Glomerular endothelial cell (primary cell): ENCODE data around the gene CPA5. TPM values are rescaled to one million over a fixed set of nuclear protein-coding genes. Genes with fewer than 3 reads are reported as not detected.

Experiments used
- DNase-seq: peaks from one replicate; pipeline ENCODE4 v3.0.0-alpha.2; 2011; ENCODE audit warnings: low read depth, low spot score; ENCODE audit errors: extremely low read depth
- total RNA-seq: library from RNA; depleted of rRNA; stranded (reverse); fragments of >200 nt; gene quantifications from 2 replicates; pipeline ENCODE4 v1.2.3, GENCODE V29; 2015

CPA5 gene
- total RNA-seq, 1 donor from 2014 or later, result not detected

DNA sequence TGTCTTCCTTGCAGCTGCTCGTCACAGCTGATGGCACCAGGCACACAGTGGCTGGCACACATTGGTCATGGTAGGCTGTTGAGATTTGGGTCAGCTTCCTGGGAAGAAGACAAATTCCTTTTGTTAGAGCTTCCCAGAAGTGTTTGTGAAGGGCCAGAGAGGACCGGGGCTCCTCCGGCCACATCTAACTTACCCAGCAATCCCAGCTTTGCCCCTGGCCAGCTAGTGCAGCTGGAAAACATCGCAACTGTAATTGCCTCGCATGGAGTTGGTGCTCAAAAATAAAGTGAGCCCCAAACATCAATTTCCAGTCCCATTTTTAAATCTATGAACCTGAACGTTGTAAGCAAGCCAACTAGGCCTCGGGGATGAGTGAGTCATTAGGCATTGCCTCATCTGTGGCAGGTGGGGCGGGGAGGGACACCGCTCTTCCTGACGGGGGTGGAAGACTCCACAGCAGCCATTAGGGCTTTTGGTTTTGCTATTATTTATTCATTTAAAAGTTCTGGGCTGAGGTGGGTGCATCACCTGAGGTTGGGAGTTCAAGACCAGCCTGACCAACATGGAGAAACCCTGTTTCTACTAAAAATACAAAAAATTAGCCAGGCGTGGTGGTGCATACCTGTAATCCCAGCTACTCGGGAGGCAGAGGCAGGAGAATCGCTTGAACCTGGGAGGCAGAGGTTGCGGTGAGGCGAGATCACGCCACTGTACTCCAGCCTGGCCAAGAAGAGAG, 12.4 kb downstream of the CPA5 start:
- DNase-seq, result no peak

DNA sequence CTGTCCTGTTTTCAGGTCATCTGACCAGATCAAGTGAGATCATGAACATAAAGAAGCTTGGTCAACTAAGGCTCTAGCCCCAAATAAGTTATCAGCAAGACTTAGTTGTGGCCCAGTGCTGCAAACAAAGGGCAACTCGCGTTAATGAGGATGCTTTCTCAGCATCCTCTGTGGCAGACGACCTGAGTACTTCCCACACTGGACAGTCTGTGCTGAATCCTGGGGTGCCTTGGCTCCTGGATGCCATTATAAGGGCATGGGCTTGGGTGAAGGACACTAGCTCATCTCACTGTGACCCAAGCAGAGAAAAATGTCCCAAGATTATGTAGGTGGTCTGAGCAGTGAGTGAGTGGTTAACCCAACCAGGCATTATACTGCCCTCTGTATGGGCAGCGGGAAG, 13.9 kb downstream of the CPA5 start:
- no peak for DNase-seq

DNA sequence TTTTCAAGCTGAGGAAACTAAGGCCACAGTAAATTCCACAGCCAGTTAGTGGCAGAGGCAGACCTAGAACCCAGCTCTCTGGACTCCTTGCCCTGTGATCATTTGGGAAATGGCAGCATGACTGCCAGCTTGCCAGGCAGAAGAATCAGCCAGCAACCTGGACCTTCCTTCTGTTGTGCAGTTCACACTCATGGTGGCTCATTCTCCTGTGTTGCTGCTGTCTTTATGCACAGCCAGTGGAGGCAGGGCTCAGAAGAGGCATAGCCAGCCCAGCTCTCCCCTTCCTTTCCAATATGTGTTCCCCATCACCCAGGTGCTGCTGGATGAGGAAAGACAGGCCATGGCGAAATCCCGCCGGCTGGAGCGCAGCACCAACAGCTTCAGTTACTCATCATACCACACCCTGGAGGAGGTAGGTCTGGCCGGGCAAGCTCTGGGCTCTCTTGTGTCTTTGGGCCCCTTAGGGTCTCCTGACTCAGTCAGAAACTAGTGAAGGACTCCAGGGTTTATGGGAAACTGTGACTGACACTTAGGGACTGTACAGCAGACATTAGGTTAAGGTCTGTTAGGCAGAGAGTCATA, 14.8 kb downstream of the CPA5 start:
- no peak for DNase-seq

DNA sequence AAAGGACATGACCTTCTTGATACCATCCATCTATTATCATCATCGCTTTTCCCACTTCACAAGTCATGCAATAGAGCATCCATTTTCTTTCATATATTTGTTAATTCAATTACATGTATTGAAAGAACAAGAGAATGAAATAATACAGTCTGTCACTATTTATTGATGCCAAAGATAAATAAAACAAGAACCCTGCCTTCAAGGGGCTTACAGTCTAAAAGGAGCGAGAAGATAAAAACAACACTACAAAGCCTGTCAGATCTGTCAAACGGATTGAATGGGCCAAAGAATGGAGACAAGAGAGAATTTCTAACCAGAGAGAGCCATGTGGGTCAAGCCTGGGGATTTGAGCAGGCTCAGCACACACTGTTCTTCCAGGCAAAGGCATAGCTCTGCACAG, 15.9 kb downstream of the CPA5 start:
- DNase-seq, result no peak

DNA sequence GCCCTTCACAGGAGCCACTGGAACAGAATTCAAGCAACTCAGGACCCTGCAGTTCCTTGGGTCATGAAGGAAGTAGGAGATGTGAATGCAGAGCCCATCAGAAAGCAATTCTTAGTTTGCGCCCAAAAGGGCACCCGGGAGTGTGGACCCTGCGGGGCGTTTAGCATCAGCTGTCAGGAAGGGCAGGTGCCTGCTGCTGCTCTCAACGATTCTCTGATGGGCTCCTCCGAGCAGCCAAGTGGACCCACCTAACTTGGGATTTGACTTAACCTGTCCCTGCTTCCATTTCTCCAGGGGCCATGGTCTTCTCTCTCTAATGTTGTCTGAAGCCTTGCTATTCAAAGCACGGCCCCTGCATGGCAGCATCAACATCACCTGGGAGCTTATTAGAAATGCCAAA, 17.1 kb downstream of the CPA5 start:
- no peak for DNase-seq

DNA sequence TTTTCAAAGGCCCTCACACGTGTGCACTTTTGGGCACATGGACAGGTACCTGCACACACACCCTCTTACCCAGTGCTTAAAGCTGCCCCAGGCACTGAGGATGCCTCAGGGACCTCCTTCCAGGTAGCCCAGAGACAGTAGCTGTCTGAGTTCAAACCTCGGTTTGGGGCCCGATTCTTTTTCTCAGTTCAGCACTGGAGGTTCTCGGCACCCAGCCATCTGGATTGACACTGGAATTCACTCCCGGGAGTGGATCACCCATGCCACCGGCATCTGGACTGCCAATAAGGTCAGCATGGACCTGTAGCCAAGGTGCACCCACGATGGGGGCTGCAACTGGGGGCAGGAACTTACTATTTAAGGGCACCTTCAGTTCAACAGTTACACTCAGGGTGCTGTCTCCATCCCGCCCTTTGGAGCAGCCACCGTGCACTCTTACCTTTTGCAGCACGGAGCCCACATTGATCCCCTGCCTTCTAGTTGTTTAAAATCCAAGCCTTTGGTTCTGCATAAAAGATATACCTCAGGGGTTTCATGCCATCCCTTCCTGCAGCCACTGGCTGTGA, 17.7 kb downstream of the CPA5 start:
- no peak for DNase-seq

DNA sequence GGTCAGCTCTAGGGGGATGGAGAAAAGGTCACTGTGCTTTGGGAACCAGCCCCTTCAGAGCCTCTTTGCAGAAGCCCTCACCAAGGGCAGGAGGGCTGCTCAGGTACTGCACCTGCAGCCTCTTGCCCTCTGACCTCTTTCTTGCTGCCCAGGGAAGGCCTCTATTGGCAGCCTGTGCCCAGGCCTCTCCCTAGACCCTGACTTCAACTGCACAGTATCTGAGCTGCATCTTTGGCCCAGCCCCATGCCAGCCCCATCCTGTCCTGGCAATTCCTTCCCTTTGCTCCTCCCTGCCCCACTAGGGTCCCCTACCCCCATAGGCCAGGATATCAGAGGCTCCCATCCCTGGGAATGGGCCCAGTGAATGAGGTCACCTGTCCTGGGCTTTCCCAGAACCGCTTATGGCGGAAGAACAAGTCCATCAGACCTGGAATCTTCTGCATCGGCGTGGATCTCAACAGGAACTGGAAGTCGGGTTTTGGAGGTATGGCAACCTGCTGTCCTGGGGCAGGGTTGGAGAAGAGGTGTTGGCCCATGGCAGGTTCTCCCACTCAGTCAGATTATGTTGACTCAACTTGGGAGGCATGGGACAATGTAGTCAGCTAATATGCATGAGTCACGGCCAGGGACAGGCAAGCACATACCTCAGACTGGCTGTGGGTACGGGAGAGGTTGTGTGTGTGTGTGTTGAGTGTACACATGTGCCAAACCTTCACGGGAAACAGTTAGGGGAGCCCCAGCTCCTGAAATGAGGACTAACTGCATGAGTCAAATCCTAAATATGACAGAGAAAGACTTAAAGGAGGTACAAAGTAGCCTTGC, 18.6 kb downstream of the CPA5 start:
- DNase-seq, result no peak

DNA sequence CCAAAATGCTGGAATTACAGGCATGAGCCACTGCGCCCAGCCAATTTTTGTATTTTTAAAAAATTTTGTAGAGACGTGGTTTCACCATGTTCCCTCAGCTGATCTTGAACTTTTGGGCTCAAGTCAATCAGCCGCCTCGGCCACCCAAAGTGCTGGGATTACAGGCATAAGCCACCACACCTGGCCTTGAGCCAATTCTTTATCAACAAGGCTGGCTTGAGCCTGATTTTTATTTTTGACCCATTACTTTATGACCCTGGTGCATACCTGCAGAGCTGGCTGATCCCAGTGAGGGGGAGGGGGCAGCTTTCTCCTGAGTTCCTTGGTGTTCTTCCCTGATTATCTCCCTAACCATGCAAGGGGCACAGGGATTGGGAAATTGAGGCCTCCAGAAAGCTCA, 19.8 kb downstream of the CPA5 start:
- DNase-seq, result no peak

DNA sequence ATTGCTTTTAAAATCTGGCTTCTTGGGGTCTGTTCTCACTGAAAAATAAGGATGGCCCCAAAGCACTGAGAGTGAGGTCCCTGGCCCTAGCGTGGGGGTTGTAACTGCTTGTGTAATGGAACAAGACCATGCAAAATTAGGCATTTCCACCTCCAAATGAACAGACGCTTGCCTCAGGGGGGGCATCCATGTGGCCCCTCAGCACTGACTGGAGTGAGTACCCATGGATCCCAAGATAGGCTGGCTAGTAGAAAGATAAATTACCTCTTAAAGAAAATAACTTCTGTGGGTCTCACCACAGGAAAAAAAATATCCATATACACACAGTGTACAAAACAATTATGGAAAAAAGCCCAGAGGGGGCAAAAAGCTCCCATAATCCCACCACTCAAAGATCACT, 20.5 kb downstream of the CPA5 start:
- no peak for DNase-seq

DNA sequence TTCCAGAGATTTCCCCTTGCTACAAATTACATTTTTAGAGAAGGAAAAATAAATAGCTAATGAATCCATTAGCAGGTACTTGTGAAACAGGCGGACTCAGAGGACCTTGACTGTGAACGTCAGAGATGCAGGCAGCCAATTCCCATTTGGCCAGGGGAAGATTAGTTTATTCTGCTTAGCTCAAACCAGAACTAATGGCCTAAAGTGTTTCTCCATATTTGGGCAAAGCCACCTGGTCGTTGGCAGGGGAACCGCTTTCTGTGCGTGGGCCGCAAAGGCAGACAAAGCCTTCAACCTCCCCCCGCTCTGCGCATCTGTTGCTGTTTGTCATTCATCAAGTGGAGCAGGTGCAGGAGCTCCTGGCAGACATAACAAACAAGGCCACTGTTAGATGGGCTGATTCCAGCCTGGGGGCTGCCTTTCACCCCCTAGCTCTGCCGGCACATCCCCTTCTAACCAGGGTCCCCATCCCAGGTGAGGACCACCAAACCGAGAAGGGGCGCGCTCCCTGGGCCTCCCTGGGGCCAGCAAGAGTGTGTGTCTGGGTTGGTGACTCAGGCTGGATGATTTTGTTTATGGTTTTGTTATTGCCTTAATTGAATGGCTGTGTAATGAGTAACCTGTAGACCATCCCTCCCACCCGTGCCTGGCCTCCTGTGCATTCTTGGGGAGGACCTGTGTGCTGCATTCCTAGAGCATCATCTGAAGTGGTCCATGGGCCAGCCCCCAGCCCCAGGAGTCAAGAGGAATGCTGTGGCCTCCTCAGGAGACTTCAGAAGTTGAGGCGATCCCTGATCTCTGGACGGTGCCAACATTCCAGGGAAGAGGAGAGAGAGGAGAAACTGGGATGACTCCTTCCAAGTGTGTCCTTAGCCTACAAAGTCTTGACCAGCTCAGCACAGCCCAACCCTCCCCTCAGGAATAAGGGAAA, 21.2 kb downstream of the CPA5 start:
- DNase-seq, result no peak

DNA sequence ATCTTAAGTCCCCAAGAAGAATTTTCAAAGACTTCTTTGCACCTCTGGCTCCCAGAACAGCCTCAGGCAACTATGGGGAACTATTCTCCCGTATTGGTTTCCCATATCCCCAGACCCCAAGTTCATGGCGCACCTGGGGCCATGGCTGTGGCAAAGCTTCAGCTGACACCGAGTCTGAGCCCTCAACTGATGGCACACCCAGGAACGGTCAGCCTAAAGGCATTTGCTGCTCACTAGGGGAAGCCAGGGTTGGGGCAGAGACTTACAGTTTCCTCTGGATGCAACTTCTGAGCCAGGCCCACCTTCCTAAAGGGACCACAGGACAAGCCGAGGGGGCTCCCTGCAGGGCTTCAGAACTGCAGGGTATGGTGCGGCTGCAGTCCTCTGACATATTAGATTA, 21.9 kb downstream of the CPA5 start:
- no peak for DNase-seq

DNA sequence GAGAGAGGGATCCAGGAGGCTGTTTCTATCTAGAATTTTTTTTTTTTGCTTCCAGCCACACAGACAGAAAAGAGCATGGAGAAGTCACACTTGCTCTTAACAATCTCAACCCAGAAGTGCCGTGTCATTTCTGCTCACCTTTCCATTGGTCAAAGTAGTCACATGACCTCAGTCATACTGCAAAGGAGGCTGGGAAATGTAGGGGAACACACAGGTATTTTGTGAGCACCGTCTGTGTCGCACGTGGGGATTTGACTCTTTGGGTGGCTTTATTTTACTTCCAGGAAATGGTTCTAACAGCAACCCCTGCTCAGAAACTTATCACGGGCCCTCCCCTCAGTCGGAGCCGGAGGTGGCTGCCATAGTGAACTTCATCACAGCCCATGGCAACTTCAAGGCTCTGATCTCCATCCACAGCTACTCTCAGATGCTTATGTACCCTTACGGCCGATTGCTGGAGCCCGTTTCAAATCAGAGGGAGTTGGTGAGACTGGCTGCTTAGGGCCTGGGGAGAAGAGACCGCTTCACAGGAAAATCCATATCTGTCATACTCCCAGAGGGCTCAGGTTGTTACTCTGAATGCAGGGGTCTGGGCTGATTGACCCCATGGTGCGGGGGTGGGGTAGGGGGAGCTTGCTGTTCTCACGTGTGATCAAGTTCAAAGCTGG, 22.6 kb downstream of the CPA5 start:
- DNase-seq, result no peak

DNA sequence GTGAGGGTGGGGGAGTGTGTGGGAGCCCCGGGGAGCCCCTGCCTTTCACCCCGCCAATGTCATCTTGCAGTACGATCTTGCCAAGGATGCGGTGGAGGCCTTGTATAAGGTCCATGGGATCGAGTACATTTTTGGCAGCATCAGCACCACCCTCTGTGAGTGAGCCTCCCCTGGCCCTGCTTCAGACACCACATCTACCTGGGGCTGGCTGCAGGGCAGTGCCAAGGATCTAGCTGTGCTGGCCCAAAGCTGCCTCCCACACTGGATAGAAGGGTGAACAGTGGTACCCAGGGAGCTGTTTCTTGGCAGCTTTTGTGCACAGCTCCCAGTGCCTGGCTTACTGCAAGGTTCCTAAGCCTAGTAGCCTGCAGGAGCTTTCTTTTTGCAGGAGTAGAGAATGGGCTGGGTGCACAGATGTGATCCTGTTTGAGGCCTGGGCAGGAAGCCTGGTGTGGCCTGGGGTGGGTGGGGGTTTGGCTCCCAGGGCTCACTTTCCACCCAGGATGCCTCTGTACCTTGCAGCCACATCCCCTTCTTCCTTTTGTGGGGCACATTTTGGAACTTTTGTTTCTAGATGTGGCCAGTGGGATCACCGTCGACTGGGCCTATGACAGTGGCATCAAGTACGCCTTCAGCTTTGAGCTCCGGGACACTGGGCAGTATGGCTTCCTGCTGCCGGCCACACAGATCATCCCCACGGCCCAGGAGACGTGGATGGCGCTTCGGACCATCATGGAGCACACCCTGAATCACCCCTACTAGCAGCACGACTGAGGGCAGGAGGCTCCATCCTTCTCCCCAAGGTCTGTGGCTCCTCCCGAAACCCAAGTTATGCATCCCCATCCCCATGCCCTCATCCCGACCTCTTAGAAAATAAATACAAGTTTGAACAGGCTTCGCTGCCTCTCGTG, 23.5 kb downstream of the CPA5 start:
- DNase-seq, result no peak

DNA sequence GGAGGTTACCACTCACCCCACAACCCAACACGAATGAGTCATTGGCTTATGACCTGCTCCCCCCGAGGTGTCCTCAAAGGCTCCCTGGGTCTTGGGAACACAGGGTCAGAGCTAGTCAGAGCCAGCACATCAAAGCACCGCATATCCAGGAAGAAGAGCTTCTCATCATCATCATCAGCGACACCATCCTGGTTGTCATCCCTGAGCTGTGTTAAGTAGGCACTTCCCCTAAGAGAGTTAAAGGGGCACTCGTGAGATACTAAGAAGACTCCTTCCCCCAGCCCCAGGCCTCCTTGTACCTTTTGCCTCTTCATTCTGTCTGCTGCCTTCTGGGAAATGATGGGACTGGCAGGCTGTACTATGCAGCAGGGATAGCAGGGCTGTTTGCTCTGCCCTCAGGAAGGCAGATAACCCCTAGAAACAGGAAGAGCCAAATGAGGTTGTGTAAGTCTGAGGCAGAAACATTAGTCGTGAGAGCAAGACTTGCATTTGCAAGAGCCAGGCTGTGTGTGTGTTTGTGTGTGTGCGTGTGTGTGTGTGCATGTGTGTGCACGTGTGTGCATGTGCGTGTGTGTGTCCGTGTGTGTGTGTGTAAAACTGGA, 24.6 kb downstream of the CPA5 start:
- no peak for DNase-seq

DNA sequence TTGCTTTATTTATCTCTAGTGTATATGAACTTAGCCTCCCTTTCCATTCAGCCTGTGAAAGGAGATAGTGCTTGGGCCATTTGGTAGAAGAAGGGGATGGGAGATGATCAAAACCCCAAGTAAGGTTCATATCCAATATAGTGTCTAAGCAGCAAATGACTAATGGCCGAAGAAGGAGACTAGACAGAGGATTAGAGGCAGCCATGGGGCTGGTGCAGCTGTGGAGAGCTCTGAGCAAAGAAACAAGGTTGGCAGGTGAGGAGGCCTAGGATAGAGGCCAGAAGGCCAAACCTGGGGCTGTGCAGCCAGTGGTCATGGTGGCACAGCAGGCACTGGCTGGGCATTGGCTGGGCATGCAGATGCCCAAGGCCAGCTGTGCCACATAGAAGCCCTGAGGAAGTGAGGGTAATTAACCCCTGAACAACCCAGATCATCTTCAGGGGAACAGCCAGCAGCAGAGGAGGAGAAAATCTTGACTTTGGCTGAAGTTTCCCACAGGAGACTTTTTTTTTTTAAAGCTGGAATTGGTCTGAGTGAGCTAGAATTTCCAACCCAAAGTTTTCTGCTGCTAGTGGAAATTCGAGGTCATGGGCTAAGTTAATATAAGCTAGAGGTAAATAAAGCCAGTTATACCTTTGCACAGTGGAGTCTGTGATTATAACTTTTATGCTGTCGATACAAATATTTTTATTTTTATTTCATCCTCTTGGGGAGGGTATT, 25.4 kb downstream of the CPA5 start:
- DNase-seq, result no peak

DNA sequence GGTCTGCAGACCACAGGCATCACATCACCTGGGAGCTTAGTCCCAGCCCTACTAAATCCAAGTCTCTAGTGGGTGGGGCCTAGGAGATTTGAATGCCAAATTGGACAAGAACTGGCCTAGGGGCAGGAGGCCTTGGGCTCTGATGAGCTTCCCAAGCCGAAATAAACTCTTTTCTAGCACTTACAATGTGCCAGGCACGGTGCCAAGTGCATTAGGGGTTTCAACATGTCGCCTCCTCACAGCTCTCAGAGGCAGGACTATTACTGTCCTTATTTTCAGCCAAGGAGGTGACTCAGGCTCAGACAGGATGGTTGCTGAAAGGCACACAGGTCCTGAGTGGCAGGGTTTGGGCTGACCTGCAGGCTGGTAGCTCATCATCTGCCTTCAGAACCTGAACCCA, 26.4 kb downstream of the CPA5 start:
- no peak for DNase-seq

DNA sequence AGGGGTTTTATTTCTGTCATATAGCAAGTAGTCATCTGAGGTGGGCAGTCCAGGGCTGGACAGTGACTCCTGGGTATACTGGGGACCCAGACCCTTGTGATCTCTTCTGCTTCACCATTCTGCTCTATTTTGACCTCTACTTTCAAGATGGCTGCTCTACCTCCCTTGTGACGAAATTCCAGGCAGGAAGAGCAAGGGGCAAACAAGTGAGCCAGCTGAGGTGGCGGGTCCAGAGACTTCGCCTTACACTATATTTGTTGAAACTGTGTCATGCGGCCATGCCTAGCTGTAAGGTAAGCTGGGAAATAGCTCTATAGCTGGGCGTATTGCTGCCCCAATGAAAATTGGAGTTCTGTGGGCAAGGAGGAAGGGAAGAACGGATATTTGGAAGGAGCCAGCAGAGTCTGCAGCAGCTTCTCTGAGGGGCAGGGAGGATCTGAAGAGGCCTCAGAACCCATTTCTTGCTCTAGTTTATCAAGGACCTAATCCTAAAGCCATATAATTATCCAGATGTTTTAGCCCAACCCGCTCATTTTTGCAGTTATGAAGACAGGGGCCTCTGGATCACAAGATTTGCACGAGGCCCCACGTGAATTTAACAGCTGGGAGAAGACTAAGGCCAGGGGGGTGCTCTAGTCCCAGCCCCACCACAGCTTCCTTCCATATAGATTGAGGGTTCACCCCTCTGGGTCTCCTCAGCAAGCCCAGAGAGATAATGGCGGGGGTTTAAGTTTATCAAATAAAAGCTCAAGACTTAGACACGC, 28.0 kb downstream of the CPA5 start:
- DNase-seq, result no peak
